H1 (cell line): ENCODE measurements around the gene SUMF1. TPM values are rescaled to one million over a fixed set of nuclear protein-coding genes. Genes with fewer than 3 reads are reported as not detected.

Source experiments
- CTCF ChIA-PET: fragments of 300-600 bp; sonication (Branson Sonifier 250); formaldehyde crosslinking; loops from one replicate; lab custom pipeline; 2021; ENCODE audit not compliant: partially characterized antibody; lab: Charles Lee
- POLR2A ChIA-PET: fragments of 300-600 bp; sonication (Branson Sonifier 250); formaldehyde crosslinking; loops from one replicate; lab custom pipeline; 2021; ENCODE audit warnings: inconsistent platforms; ENCODE audit not compliant: partially characterized antibody; lab: Charles Lee
- DNase-seq, 2 experiments: peaks; one replicate each; pipeline versions ENCODE4 v3.0.0 to v3.0.0-alpha.2; 2010 to 2022; ENCODE audit warnings: low spot score in 2 of 2, low read depth in 1 of 2, mixed read lengths in 1 of 2
- FAIRE-seq: peaks from 2 replicates; lab custom pipeline; 2011; peaks lifted over from hg19 to GRCh38; lab: Jason Lieb, UNC
- H2AFZ ChIP-seq: 2 replicates; pipeline ENCODE4 v1.8.1; 2012; ENCODE audit warnings: low read length, inconsistent platforms
- H2AK5ac ChIP-seq: 2 replicates; pipeline ENCODE4 v1.6.1; 2013; ENCODE audit warnings: low read depth, low read length
- H2BK120ac ChIP-seq: replicated peaks from 2 replicates; pipeline ENCODE3; 2013; ENCODE audit warnings: low read depth, low read length, inconsistent platforms
- H2BK12ac ChIP-seq: 2 replicates; pipeline ENCODE4 v1.6.1; 2013; ENCODE audit warnings: low read depth, low read length
- H2BK15ac ChIP-seq: 2 replicates; pipeline ENCODE4 v1.6.1; 2013; ENCODE audit warnings: low read length
- H2BK20ac ChIP-seq: 2 replicates; pipeline ENCODE4 v1.6.1; 2013; ENCODE audit warnings: low read length
- H2BK5ac ChIP-seq: 2 replicates; pipeline ENCODE4 v1.6.1; 2013; ENCODE audit warnings: low read depth, low read length
- H3K14ac ChIP-seq: 2 replicates; pipeline ENCODE4 v1.6.1; 2013; ENCODE audit warnings: inconsistent platforms; ENCODE audit not compliant: insufficient read length
- H3K18ac ChIP-seq: 2 replicates; pipeline ENCODE4 v1.6.1; 2013; ENCODE audit warnings: low read length; ENCODE audit errors: extremely low read depth
- H3K23ac ChIP-seq: 2 replicates; pipeline ENCODE4 v1.6.1; 2013; ENCODE audit warnings: inconsistent platforms; ENCODE audit not compliant: insufficient read length
- H3K23me2 ChIP-seq: 2 replicates; pipeline ENCODE4 v1.6.1; 2013; ENCODE audit warnings: low read depth, low read length
- H3K27ac ChIP-seq: 2 replicates; pipeline ENCODE4 v1.6.1; 2011; ENCODE audit warnings: low read depth, low read length, inconsistent platforms
- H3K27me3 ChIP-seq, 4 experiments: replicated peaks in 1 of 4; 1 replicate in 1 of 4; 2 replicates in 3 of 4; pipeline versions ENCODE4 v1.6.1 to v1.8.1; 2011 to 2013; ENCODE audit warnings: low read length in 3 of 4, mild to moderate bottlenecking in 3 of 4, inconsistent platforms in 2 of 4, mixed read lengths in 2 of 4, moderate library complexity in 1 of 4; ENCODE audit not compliant: control insufficient read depth in 3 of 4, insufficient read depth in 3 of 4; ENCODE audit errors: extremely low read depth in 1 of 4
- H3K36me3 ChIP-seq, 4 experiments: 2 replicates each; pipeline versions ENCODE4 v1.6.1 to v1.8.1; 2011 to 2013; ENCODE audit warnings: mild to moderate bottlenecking in 4 of 4, low read length in 3 of 4, moderate library complexity in 2 of 4, control low read depth in 1 of 4, inconsistent platforms in 1 of 4; ENCODE audit not compliant: insufficient read depth in 4 of 4, control insufficient read depth in 2 of 4
- H3K4ac ChIP-seq: replicated peaks from 2 replicates; pipeline ENCODE3; 2013; ENCODE audit warnings: low read length, low read depth, mixed read lengths, inconsistent platforms; ENCODE audit not compliant: insufficient read length
- H3K4me1 ChIP-seq, 4 experiments: replicated peaks in 1 of 4; 1 replicate in 1 of 4; 2 replicates in 3 of 4; pipeline versions ENCODE4 v1.6.1 to v1.8.1; 2011 to 2013; ENCODE audit warnings: low read length in 3 of 4, inconsistent platforms in 2 of 4, mixed read lengths in 1 of 4; ENCODE audit not compliant: insufficient read depth in 4 of 4, control insufficient read depth in 3 of 4
- H3K4me2 ChIP-seq, 2 experiments: 2 replicates each; pipeline versions ENCODE4 v1.6.1 to v1.8.1; 2011 to 2013; ENCODE audit warnings: low read depth in 2 of 2, low read length in 2 of 2, control low read depth in 1 of 2, inconsistent platforms in 1 of 2, mild to moderate bottlenecking in 1 of 2; ENCODE audit not compliant: insufficient read depth in 1 of 2
- H3K4me3 ChIP-seq, 4 experiments: fragments of 200-600, 300-600 bp in 1 of 4; sonication (generic), shearing (Covaris generic), sonication (Bioruptor Twin) in 1 of 4; 2 replicates each; pipeline versions ENCODE4 v1.5.1 to v1.8.1; 2011 to 2016; ENCODE audit warnings: low read length in 4 of 4, low read depth in 3 of 4, control low read depth in 2 of 4, inconsistent platforms in 2 of 4, mild to moderate bottlenecking in 2 of 4, mixed read lengths in 1 of 4, moderate library complexity in 1 of 4; ENCODE audit not compliant: insufficient read depth in 2 of 4; ENCODE audit errors: extremely low read depth in 1 of 4
- H3K56ac ChIP-seq: replicated peaks from 2 replicates; pipeline ENCODE3; 2013; ENCODE audit warnings: low read depth, mild to moderate bottlenecking, mixed read lengths, low read length, inconsistent platforms; ENCODE audit not compliant: insufficient read length
- H3K79me1 ChIP-seq: 2 replicates; pipeline ENCODE4 v1.6.1; 2013; ENCODE audit warnings: low read depth, low read length, control low read depth
- H3K79me2 ChIP-seq, 2 experiments: 2 replicates each; pipeline versions ENCODE4 v1.6.1 to v1.8.1; 2012 to 2013; ENCODE audit warnings: low read length in 2 of 2, mild to moderate bottlenecking in 2 of 2, inconsistent platforms in 1 of 2; ENCODE audit not compliant: insufficient read depth in 2 of 2, control insufficient read depth in 1 of 2
- H3K9ac ChIP-seq, 4 experiments: replicated peaks in 1 of 4; 1 replicate in 1 of 4; 2 replicates in 3 of 4; pipeline versions ENCODE4 v1.6.1 to v1.8.1; 2011 to 2013; ENCODE audit warnings: low read depth in 3 of 4, low read length in 3 of 4, control low read depth in 2 of 4, mild to moderate bottlenecking in 2 of 4, moderate library complexity in 2 of 4, inconsistent platforms in 1 of 4; ENCODE audit errors: extremely low read depth in 1 of 4
- H3K9me3 ChIP-seq, 2 experiments: 2 replicates each; pipeline versions ENCODE4 v1.6.1 to v1.8.1; 2012 to 2013; ENCODE audit warnings: mild to moderate bottlenecking in 2 of 2, moderate library complexity in 2 of 2, control low read depth in 1 of 2, inconsistent platforms in 1 of 2, low read depth in 1 of 2, low read length in 1 of 2, mixed read lengths in 1 of 2; ENCODE audit not compliant: insufficient read depth in 2 of 2
- H4K20me1 ChIP-seq, 2 experiments: replicated peaks in 1 of 2; 2 replicates each; pipeline versions ENCODE3 to v1.8.1; 2011 to 2013; ENCODE audit warnings: inconsistent platforms in 2 of 2, low read length in 2 of 2, mild to moderate bottlenecking in 1 of 2; ENCODE audit not compliant: insufficient read depth in 2 of 2, control insufficient read depth in 1 of 2
- H4K5ac ChIP-seq: 2 replicates; pipeline ENCODE4 v1.6.1; 2013; ENCODE audit warnings: low read length, low read depth, mixed read lengths, inconsistent platforms; ENCODE audit not compliant: insufficient read length
- H4K8ac ChIP-seq: 2 replicates; pipeline ENCODE4 v1.8.0; 2013; ENCODE audit warnings: mild to moderate bottlenecking, moderate library complexity, low read length, inconsistent platforms; ENCODE audit not compliant: insufficient read depth; ENCODE audit errors: extremely low read depth
- H4K91ac ChIP-seq: replicated peaks from 2 replicates; pipeline ENCODE3; 2013; ENCODE audit warnings: low read length, mixed read lengths, inconsistent platforms; ENCODE audit not compliant: insufficient read length
- ASH2L ChIP-seq: fragments of 200-600, 300-600 bp; sonication (generic); IDR thresholded peaks from one replicate; pipeline ENCODE4 v1.7.1; 2017; ENCODE audit warnings: low read length
- CHD2 ChIP-seq: IDR thresholded peaks from 2 replicates; pipeline ENCODE4 v1.6.1; 2012; ENCODE audit warnings: low read length, improper control_type of control experiment
- EZH2 ChIP-seq: fragments of 200-600 bp; sonication (generic); IDR thresholded peaks from 2 replicates; pipeline ENCODE4 v1.7.1; 2012; ENCODE audit warnings: low read depth, mild to moderate bottlenecking, moderate library complexity, low read length, inconsistent platforms; ENCODE audit not compliant: severe bottlenecking
- HDAC2 ChIP-seq, 2 experiments: fragments of 300-600 bp in 1 of 2; sonication (generic) in 1 of 2; IDR thresholded peaks; 2 replicates each; pipeline ENCODE4 v1.6.1; 2011 to 2012; ENCODE audit warnings: low read depth in 2 of 2, low read length in 2 of 2, mild to moderate bottlenecking in 2 of 2, moderate library complexity in 2 of 2, borderline replicate concordance in 1 of 2, inconsistent platforms in 1 of 2
- KDM4A ChIP-seq: IDR thresholded peaks from one replicate; pipeline ENCODE4 v1.7.1; 2012; ENCODE audit warnings: low read depth, mild to moderate bottlenecking, moderate library complexity, low read length, inconsistent platforms; ENCODE audit not compliant: severe bottlenecking
- KDM5A ChIP-seq: fragments of 200-600 bp; IDR thresholded peaks from 2 replicates; pipeline ENCODE4 v1.7.1; 2012; ENCODE audit warnings: mild to moderate bottlenecking, low read length, inconsistent platforms, mixed read lengths
- NANOG ChIP-seq: IDR thresholded peaks from 2 replicates; pipeline ENCODE4 v1.6.1; 2011; ENCODE audit warnings: low read length, low read depth, mild to moderate bottlenecking, inconsistent platforms; ENCODE audit not compliant: insufficient read depth, poor library complexity, severe bottlenecking
- PHF8 ChIP-seq: fragments of 200-600 bp; sonication (generic); conservative IDR thresholded peaks from 2 replicates; pipeline ENCODE4 v1.7.1; 2012; ENCODE audit warnings: low read depth, mild to moderate bottlenecking, inconsistent platforms, low read length, moderate library complexity
- RNF2 ChIP-seq: fragments of 200-900, 300-1000 bp; sonication (generic); IDR thresholded peaks from 2 replicates; pipeline ENCODE4 v1.7.1; 2016; ENCODE audit warnings: borderline replicate concordance, low read depth, mild to moderate bottlenecking, antibody characterized with exemption, low read length; ENCODE audit not compliant: poor library complexity, severe bottlenecking; ENCODE audit errors: missing control alignments
- SIN3A ChIP-seq, 2 experiments: IDR thresholded peaks in 1 of 2; conservative IDR thresholded peaks in 1 of 2; 2 replicates each; pipeline ENCODE4 v1.6.1; 2011 to 2012; ENCODE audit warnings: low read length in 2 of 2, improper control_type of control experiment in 1 of 2, low read depth in 1 of 2, mild to moderate bottlenecking in 1 of 2
- SRF ChIP-seq: IDR thresholded peaks from 2 replicates; pipeline ENCODE4 v1.6.1; 2011; ENCODE audit warnings: mild to moderate bottlenecking, low read depth, low read length, moderate library complexity
- TBP ChIP-seq: IDR thresholded peaks from 2 replicates; pipeline ENCODE4 v1.6.1; 2011; ENCODE audit warnings: low read depth, low read length, improper control_type of control experiment
- polyA plus RNA-seq, 7 experiments: library from polyadenylated mRNA; depleted of rRNA in 3 of 7; stranded (reverse) in 5 of 7; unstranded in 2 of 7; fragments of >200 nt in 5 of 7; fragments of 200-250 nt in 2 of 7; gene quantifications; 1 replicate in 5 of 7; 2 replicates in 1 of 7; 4 replicates in 1 of 7; pipeline versions ENCODE4 v1.2.1 to v1.2.3, GENCODE V29; 2011 to 2013; ENCODE audit warnings: missing spikeins in 2 of 7, mixed read lengths in 2 of 7
- total RNA-seq: library from RNA; stranded (reverse); fragmentation: NEBNext Ultra II Directional; extraction: Animal tissue kit (Norgen Biotek cat#: 25700); gene quantifications from 2 replicates; pipeline ENCODE4 v1.2.1, GENCODE V29; 2021
- TF ChIP-seq, protein P1 (sequence below): IDR thresholded peaks from 2 replicates; pipeline ENCODE4 v1.6.1; 2011; ENCODE audit warnings: low read length, improper control_type of control experiment

Gene SUMF1
- total and polyA plus RNA-seq, 2 of the 8 experiments (the other 6 are each of a cell fraction or from before 2014, with no cell fraction given): 12.5 to 15.0 TPM

DNA sequence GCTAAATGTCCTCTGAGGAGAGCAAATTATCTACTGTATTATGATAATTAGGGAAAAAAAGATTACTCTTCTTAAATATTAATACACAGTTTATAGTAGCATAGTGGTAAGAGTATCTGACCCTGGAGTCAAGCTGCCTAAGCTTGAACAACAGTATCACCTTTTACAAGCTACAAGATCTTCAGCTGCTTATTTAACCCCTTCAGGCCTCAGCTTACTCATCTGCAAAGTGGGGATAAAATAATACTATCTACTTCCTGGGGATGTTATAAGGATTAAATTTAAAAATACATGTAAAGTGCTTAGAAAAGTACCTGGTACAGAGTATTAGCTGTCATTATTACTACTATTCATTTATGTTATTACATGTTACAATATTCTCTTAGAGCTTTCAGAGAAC, 42.0 kb downstream of the SUMF1 start:
- DNase-seq (no peak), FAIRE-seq (no peak)
- POLR2A ChIA-PET: no interaction called here
- Histone ChIP-seq H3K36me3 (no peaks in the 10 kb centered on the region), H2BK12ac (no peak overlapping the region), H2BK15ac (no peak overlapping the region), H3K4me2 (no peak overlapping the region), H3K4me3 (no peak overlapping the region), H3K23me2 (no peaks in the 10 kb centered on the region), H3K79me2 (no peaks in the 10 kb centered on the region), H2BK20ac (no peak overlapping the region), H3K27me3 (no peaks in the 10 kb centered on the region), H3K27ac (no peak overlapping the region), H3K4ac (no peak overlapping the region), H2BK5ac (no peak overlapping the region), H4K5ac (no peak overlapping the region), H4K20me1 (no peaks in the 10 kb centered on the region), H3K23ac (no peak overlapping the region), H4K8ac (no peak overlapping the region), H3K56ac (no peak overlapping the region), H3K14ac (no peak overlapping the region), H3K79me1 (no peaks in the 10 kb centered on the region), H4K91ac (no peak overlapping the region), H2AFZ (no peak overlapping the region), H3K18ac (no peak overlapping the region), H2AK5ac (no peak overlapping the region), H2BK120ac (no peak overlapping the region), H3K9me3 (no peaks in the 10 kb centered on the region), H3K9ac (no peak overlapping the region), H3K4me1 (peaks cover 0 to 3% (median under 1%) of the 10 kb centered on the region in 4 experiments; a peak in 3 of 7 replicates)
- CTCF ChIA-PET: no interaction called here
- no peak for TF ChIP-seq EZH2
- TF ChIP-seq KDM5A: no peak
- TF ChIP-seq PHF8: no peak
- TF ChIP-seq KDM4A: no peak
- TF ChIP-seq ASH2L: no peak
- TF ChIP-seq CHD2: no peak
- no peak for TF ChIP-seq TBP
- TF ChIP-seq SRF: no peak
- no peak for TF ChIP-seq RNF2
- no peak for TF ChIP-seq HDAC2 (IDR thresholded peaks at IDR 0.05; ENCODE audit: borderline replicate concordance in 1 of 2, low read depth in 2 of 2, low read length in 2 of 2)
- TF ChIP-seq NANOG: no peak
- TF ChIP-seq SIN3A (conservative IDR thresholded peaks at IDR 0.05 in 1 of 2, IDR thresholded peaks at IDR 0.05 in 1 of 2; ENCODE audit: low read depth in 1 of 2, low read length in 2 of 2): no peak
- TF ChIP-seq, protein P1, sequence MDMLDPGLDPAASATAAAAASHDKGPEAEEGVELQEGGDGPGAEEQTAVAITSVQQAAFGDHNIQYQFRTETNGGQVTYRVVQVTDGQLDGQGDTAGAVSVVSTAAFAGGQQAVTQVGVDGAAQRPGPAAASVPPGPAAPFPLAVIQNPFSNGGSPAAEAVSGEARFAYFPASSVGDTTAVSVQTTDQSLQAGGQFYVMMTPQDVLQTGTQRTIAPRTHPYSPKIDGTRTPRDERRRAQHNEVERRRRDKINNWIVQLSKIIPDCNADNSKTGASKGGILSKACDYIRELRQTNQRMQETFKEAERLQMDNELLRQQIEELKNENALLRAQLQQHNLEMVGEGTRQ: no peak
